HS-5 (cell line): ENCODE measurements around the gene TBC1D9.

ENCODE experiments used
- DNase-seq: peaks from one replicate; pipeline ENCODE4 v3.0.0-alpha.2; 2012; ENCODE audit warnings: low read depth

Gene TBC1D9

DNA sequence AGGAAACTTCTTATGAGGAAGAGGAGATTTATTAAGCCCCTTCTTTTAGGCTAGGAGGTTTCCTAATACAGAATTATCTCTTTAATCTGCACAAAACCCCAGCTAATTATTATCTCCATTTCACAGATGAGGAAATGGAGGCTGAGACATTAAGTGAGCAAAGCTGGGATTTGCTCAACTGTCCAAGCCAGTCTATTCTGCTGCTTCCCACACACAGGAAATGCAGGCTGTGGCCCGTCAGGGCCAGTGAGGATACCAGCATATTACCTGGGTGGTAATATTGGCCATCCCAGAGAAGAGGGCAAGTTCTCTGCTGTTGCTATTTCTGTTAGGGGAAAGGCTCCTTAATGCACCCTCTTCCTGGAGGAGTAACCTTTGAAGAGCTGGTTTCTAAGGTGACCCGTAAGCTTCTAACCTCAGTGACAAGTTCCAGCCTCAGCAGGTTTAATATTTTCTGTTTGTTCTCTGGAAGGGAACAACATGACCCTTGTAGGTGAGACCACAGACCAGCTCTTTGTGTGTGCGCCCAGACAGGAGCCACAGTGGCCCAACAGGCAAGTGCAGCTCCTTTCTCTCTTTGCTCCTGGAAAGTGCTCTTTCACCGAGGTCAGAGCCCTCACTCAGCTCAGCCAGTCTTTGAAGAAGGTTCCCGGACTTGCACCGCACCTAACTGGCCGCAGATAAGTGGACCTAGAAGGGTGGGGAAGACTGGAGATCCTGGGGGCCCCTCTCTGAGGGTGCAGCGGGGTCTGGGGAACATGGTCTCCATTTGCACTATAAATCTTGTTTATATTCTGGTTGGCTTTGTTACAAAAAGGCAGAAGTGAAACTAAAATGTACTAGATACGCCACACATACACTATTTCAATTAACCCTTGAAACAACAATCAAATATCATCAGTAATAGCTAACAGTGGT lies 35.5 kb downstream of the TBC1D9 start:
- no peak for DNase-seq

- DNase-seq, result no peak
These were observed 36.5 kb downstream of the TBC1D9 start for GRCh38 chr4:140719686-140720085.

- no peak for DNase-seq
These were observed 37.2 kb downstream of the TBC1D9 start for GRCh38 chr4:140719022-140719421.

- DNase-seq, result peak; percentile 39
These were observed 37.8 kb downstream of the TBC1D9 start for GRCh38 chr4:140718241-140718952.

DNA sequence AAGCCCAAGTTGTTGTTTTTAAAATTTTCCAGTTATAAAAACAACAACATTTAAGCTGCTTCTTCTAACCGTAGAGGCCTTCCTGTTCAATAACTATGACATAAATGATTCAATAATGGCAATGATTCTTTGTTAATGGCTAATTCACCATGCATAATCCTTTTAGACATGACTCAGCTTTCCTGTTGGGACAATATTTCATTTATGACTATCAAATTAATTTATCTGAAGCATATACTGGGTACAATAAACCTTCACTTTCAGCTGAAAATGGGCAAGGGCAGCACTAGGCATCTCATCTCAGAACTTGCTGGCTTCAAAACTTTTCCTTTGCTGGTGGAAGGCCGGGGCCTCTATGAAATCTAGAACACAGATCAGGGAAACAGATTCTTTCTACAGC lies 38.9 kb downstream of the TBC1D9 start:
- DNase-seq, result no peak

- no peak for DNase-seq
These were observed 41.1 kb downstream of the TBC1D9 start for GRCh38 chr4:140715119-140715518.

DNA sequence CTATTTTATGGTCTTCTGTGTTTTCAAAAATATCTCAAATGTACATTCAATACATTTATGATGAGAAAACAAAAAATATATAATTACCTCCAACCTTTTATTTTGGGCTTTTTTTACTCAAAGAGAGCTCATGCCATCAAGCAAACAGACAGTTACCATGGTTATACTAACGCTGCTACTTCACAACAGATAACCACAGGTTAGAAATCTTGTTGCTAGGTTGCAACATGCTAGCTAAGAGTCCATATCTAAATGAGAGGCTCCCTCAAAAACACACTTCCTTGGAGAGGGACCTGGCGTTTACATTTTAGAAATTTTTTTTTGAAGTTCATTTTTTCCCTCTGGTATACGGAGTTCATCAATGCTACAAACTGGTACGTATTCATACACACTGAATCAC lies 44.3 kb downstream of the TBC1D9 start:
- no peak for DNase-seq

DNA sequence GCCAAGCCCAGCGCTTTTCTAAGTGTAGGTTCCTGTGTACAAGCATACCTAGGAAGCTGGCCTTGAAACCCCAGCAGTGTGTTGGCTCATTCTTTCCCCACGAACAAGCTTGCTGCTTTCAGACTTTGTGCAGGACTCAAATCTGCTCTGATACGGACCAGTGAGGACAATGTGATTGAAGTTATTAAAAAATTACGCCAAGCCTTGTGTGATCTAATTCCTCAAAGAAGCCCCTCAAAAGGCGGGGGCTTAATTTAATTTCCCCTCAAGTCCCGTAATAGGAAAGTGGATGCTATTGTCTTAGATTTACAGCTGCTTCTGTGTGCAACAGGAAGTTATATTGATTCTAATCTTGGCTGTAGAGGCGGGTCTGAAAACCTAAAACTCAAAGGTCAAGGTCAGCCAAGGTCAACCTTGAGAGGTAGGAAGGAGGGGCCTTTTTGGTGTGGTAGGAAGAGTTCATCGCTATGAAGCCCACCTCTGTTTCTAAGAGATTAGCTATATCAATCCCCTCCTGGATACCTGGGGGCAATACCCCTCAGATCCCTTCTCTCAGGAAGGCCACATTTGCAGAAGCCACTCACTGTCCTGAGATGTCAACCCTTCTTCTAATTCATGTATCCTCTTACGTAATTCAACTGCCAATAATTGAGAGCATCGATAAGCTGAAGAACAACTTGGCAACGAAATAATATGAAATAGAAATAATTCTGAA lies 45.1 kb downstream of the TBC1D9 start:
- no peak for DNase-seq

DNA sequence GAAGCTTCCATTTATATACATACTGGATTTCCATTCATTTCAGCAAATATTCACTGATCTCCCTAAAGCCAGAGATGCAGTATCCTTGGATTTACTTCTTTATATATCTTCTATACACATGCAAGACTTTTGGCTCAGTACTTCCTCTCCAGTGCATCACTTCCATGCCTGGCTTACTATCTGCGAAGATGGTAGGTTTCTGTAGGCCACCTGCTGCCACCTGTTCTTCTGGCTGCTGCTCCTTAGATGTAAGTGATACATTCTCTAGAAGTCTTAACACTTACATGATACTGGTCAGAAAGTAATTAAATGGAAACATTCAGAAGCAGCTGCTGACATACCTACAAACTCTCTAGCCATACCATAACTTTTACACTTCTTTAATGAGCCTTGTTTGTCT lies 48.9 kb downstream of the TBC1D9 start:
- DNase-seq, result no peak

DNA sequence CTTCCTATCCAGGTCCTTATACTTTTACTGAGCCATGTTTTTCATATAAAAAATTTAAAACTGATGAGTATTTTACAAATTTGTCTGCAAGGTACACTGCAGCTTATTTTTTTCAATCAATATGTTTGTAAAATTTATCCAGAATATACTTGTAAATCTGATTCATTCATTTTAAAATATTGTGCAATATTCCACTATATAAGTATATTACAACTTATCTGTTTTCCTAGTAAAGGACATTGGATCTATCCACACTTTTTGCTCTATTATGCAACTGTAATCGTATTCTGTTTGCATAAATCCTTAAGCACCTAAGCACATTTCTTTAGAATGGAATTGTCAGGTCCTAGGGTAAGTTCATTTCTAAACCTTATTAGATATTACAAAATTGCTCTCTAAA lies 49.5 kb downstream of the TBC1D9 start:
- DNase-seq, result no peak

DNA sequence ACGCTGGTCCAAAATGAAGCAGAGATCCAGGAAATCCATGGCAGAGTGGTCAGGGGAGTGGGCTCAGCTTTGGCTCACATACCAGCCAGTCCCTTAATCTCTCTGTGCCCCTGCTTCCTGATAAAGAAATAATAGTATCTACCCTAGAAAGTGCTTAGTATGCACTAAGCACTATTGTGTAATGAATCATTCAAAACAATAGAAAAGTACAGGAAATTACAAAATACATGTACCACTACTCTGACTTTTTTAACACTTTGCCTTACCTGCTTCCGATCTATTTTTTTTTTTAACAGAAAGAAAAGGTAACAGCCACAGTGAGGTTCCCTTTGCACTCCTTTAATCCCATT lies 49.9 kb downstream of the TBC1D9 start:
- no peak for DNase-seq

DNA sequence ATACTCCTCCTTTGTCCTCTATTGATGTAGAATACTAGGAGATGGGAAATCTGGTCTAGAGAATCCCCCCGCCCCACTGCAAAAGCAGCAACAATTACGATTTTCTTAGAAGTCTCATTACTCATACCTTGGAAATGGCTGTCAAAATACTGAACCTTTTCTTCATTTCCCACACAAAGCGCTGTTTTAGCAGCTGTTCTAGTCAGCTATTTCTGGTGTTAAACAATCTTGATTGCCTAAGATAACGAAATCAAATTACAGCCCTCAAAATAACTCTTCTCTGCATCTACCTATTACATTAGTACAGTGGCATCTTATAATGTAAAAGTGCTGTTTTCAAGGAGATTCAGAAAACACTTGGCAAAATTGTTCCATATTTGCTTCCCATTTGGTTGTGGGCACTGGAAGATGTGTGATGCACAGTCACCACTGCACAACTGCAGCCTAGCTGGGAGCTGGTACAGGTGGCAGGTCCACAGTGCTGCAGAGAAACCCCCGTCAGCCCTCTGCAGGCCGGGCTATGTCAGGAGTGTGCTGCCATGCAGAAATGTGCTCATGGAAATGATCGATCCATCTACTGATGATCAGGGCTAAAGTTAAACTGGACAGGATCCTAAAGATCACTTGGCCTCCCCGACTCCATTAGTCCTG lies 50.4 kb downstream of the TBC1D9 start:
- DNase-seq, result no peak

GRCh38 chr4:140704964-140705363 lies 51.2 kb downstream of the TBC1D9 start:
- DNase-seq, result no peak

GRCh38 chr4:140704392-140704960 lies 51.7 kb downstream of the TBC1D9 start:
- no peak for DNase-seq

GRCh38 chr4:140703463-140703862 lies 52.7 kb downstream of the TBC1D9 start:
- no peak for DNase-seq

DNA sequence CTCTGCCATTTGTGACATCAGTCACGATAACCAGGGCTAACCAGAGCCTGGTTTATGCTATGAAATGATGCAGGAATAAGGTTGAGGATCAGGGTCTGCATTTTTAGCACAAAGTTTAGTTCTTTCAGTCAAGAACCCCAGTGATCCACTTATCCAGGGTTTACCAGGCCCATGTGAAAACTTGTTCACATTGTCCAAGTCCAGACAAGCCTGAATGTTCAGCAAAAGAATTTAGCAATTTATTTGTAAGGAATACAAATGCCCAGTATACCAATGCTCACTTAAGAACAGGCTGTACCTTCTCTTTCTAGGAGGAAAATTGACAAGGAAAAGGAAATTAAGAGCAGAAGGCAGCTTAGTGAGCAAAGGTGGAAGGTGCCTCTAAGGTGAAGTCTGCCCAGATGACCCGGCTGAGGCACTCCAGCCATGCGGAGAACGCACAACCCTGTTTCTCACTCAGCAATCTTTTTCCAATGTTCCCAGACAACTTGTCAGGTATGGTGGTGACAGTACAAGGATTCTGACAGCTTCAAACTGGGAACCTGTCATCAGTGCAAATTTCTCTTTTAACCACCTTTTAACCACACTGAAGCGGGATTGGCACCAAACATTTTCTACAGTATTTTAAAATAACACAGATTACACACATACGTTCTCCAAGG lies 54.0 kb downstream of the TBC1D9 start:
- no peak for DNase-seq

GRCh38 chr4:140701071-140701470 lies 55.1 kb downstream of the TBC1D9 start:
- DNase-seq, result no peak

GRCh38 chr4:140697709-140698560 lies 58.2 kb downstream of the TBC1D9 start:
- DNase-seq, result no peak

- DNase-seq, result no peak
These were observed 60.7 kb downstream of the TBC1D9 start for GRCh38 chr4:140695483-140695882.

DNA sequence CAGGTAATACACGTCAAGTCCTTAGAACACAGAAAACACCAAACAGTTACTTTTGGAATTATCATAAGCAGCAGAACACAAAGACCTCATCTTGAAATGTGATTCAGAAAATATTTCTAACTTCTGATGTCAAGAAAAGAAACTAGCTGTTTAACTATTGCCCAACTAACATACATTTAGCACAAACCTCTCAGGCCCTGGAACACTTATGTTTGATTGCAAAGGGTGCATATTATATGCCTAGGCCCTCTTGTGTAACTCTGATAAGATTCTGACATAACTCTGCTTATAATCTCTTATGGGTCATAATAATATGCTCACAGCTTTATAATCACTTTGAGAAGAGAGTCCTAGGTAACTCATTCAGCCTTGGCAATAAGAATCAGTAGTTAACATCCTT lies 62.6 kb downstream of the TBC1D9 start:
- no peak for DNase-seq
